ENCODE data around the gene HTATIP2. TPM values are rescaled to one million over a fixed set of nuclear protein-coding genes. Genes with fewer than 3 reads are reported as not detected.

Gene HTATIP2
- polyA plus RNA-seq, 1 donor from 2014 or later = not detected

GRCh38 chr11:20355221-20356219 lies 8.0 kb upstream of the HTATIP2 start:
- TF ChIP-seq CTCF (IDR thresholded peaks at IDR 0.05; ENCODE audit: poor library complexity, severe bottlenecking) = peak; percentile 62
- peak; percentile 65 for TF ChIP-seq SMC3 (conservative IDR thresholded peaks at IDR 0.05; ENCODE audit: poor library complexity)
- peak; percentile 49 for TF ChIP-seq RAD21 (conservative IDR thresholded peaks at IDR 0.05)
- no peak for TF ChIP-seq POLR2AphosphoS5 (IDR thresholded peaks at IDR 0.05)
- TF ChIP-seq MXI1 (conservative IDR thresholded peaks at IDR 0.05; ENCODE audit: poor library complexity, severe bottlenecking) = no peak
- H3K36me3 ChIP-seq (ENCODE audit: insufficient read depth, low read length) = no peaks in the 10 kb centered on the region
- H3K9me2 ChIP-seq (ENCODE audit: insufficient read depth, low read length) = no peaks in the 10 kb centered on the region
- no peaks in the 10 kb centered on the region for H3F3A ChIP-seq (ENCODE audit: insufficient read depth, low read length, poor library complexity, severe bottlenecking)
- no peaks in the 10 kb centered on the region for H3K9me3 ChIP-seq (ENCODE audit: low read length)
- H2AFZ ChIP-seq (ENCODE audit: low read depth, low read length) = no peak overlapping the region
- peaks cover 13% of the 10 kb centered on the region for H3K27me3 ChIP-seq (ENCODE audit: insufficient read depth, low read depth, low read length)
- H3K4me2 ChIP-seq (ENCODE audit: low read length) = no peak overlapping the region
- H3K4me3 ChIP-seq (ENCODE audit: low read length) = no peak overlapping the region
- no peak overlapping the region for H3K27ac ChIP-seq (ENCODE audit: low read length)
- no peaks in the 10 kb centered on the region for H3K79me2 ChIP-seq (replicated peaks; ENCODE audit: insufficient read depth, low read length)
- no peaks in the 10 kb centered on the region for H4K20me1 ChIP-seq (ENCODE audit: insufficient read depth)
- H3K9ac ChIP-seq (ENCODE audit: low read length) = no peak overlapping the region

GRCh38 chr11:20357150-20357549 lies 6.4 kb upstream of the HTATIP2 start:
- no peaks in the 10 kb centered on the region for H3F3A ChIP-seq (ENCODE audit: insufficient read depth, low read length, poor library complexity, severe bottlenecking)
- TF ChIP-seq EP300 (conservative IDR thresholded peaks at IDR 0.05; ENCODE audit: poor library complexity, severe bottlenecking) (no peak), MXI1 (conservative IDR thresholded peaks at IDR 0.05; ENCODE audit: poor library complexity, severe bottlenecking) (no peak)
- H3K27me3 ChIP-seq (ENCODE audit: insufficient read depth, low read depth, low read length) = peaks cover 14% of the 10 kb centered on the region
- no peaks in the 10 kb centered on the region for H3K9me3 ChIP-seq (ENCODE audit: low read length)
- H3K79me2 ChIP-seq (replicated peaks; ENCODE audit: insufficient read depth, low read length) = no peaks in the 10 kb centered on the region
- H4K20me1 ChIP-seq (ENCODE audit: insufficient read depth) = no peaks in the 10 kb centered on the region
- no peak overlapping the region for H3K4me3 ChIP-seq (ENCODE audit: low read length)
- no peak overlapping the region for H2AFZ ChIP-seq (ENCODE audit: low read depth, low read length)
- no peak overlapping the region for H3K27ac ChIP-seq (ENCODE audit: low read length)
- no peaks in the 10 kb centered on the region for H3K36me3 ChIP-seq (ENCODE audit: insufficient read depth, low read length)
- no peak overlapping the region for H3K4me2 ChIP-seq (ENCODE audit: low read length)
- no peaks in the 10 kb centered on the region for H3K9me2 ChIP-seq (ENCODE audit: insufficient read depth, low read length)
- H3K9ac ChIP-seq (ENCODE audit: low read length) = no peak overlapping the region

- Histone ChIP-seq H3F3A (ENCODE audit: insufficient read depth, low read length, poor library complexity, severe bottlenecking) (no peaks in the 10 kb centered on the region), H3K27me3 (ENCODE audit: insufficient read depth, low read depth, low read length) (peaks cover 42% of the 10 kb centered on the region), H4K20me1 (ENCODE audit: insufficient read depth) (no peaks in the 10 kb centered on the region), H3K9ac (ENCODE audit: low read length) (no peak overlapping the region), H3K9me2 (ENCODE audit: insufficient read depth, low read length) (no peaks in the 10 kb centered on the region), H3K9me3 (ENCODE audit: low read length) (no peaks in the 10 kb centered on the region), H3K4me3 (ENCODE audit: low read length) (no peak overlapping the region), H3K36me3 (ENCODE audit: insufficient read depth, low read length) (no peaks in the 10 kb centered on the region), H3K4me2 (ENCODE audit: low read length) (no peak overlapping the region), H3K27ac (ENCODE audit: low read length) (no peak overlapping the region), H2AFZ (ENCODE audit: low read depth, low read length) (no peak overlapping the region), H3K79me2 (replicated peaks; ENCODE audit: insufficient read depth, low read length) (no peaks in the 10 kb centered on the region)
- TF ChIP-seq RAD21 (conservative IDR thresholded peaks at IDR 0.05) (no peak), CTCF (IDR thresholded peaks at IDR 0.05; ENCODE audit: poor library complexity, severe bottlenecking) (no peak), EZH2 (IDR thresholded peaks at IDR 0.05; ENCODE audit: borderline replicate concordance, insufficient read depth, low read length, poor library complexity, severe bottlenecking) (no peak), SMC3 (conservative IDR thresholded peaks at IDR 0.05; ENCODE audit: poor library complexity) (no peak), EP300 (conservative IDR thresholded peaks at IDR 0.05; ENCODE audit: poor library complexity, severe bottlenecking) (no peak), POLR2AphosphoS5 (IDR thresholded peaks at IDR 0.05) (no peak), MXI1 (conservative IDR thresholded peaks at IDR 0.05; ENCODE audit: poor library complexity, severe bottlenecking) (no peak), REST (IDR thresholded peaks at IDR 0.05; ENCODE audit: borderline replicate concordance) (no peak), TAF1 (IDR thresholded peaks at IDR 0.05; ENCODE audit: low read depth) (no peak)
Measured at GRCh38 chr11:20360650-20361049, 2.9 kb upstream of the HTATIP2 start.
